IMR-90 (cell line): ENCODE results near the gene ERCC5. TPM values are rescaled to one million over a fixed set of nuclear protein-coding genes. Genes with fewer than 3 reads are reported as not detected.
A peak's percentile ranks its signal among the peaks of the same experiment; 100 is the strongest.

Experiments
- ATAC-seq: fragments of 200-7000 bp; cut with Tn5 transposase; 2 replicates; pipeline ENCODE4 v1.9.1; 2020; ENCODE audit warnings: low read depth, mild to moderate bottlenecking, moderate library complexity
- BruUV-seq: library from RNA; stranded (reverse); fragments of 400-500 nt; replicated peaks from 2 replicates; lab custom pipeline; 2021; lab: Mats Ljungman, UMichigan
- CTCF ChIA-PET: fragments of 300-600 bp; formaldehyde crosslinking; extraction: SDS; loops from one replicate; lab custom pipeline; 2021; ENCODE audit warnings: antibody characterized with exemption; lab: Yijun Ruan, JAX
- POLR2A ChIA-PET: fragments of 300-600 bp; sonication (Branson Sonifier 250); formaldehyde crosslinking; loops from one replicate; lab custom pipeline; 2022; ENCODE audit warnings: antibody characterized with exemption; ENCODE audit not compliant: unreplicated experiment; lab: Charles Lee
- DNase-seq: peaks from one replicate; pipeline ENCODE4 v3.0.0; 2013
- H2AFZ ChIP-seq: replicated peaks from 2 replicates; pipeline ENCODE3; 2013; ENCODE audit warnings: low read length, mild to moderate bottlenecking; ENCODE audit not compliant: poor library complexity
- H2AK5ac ChIP-seq: 2 replicates; pipeline ENCODE4 v1.6.1; 2013; ENCODE audit warnings: low read depth, low read length, inconsistent platforms
- H2AK9ac ChIP-seq: replicated peaks from 2 replicates; pipeline ENCODE3; 2013; ENCODE audit warnings: mild to moderate bottlenecking, low read depth, low read length, moderate library complexity; ENCODE audit not compliant: poor library complexity
- H2BK120ac ChIP-seq: 2 replicates; pipeline ENCODE4 v1.6.1; 2013; ENCODE audit warnings: low read depth, low read length, inconsistent platforms
- H2BK15ac ChIP-seq: 3 replicates; pipeline ENCODE4 v1.6.1; 2013; ENCODE audit warnings: low read depth, low read length, inconsistent platforms
- H2BK20ac ChIP-seq: 2 replicates; pipeline ENCODE4 v1.6.1; 2013; ENCODE audit warnings: low read depth, mild to moderate bottlenecking, inconsistent platforms, low read length, moderate library complexity
- H2BK5ac ChIP-seq: 2 replicates; pipeline ENCODE4 v1.6.1; 2013; ENCODE audit warnings: mild to moderate bottlenecking, low read depth, low read length, inconsistent platforms; ENCODE audit not compliant: poor library complexity, severe bottlenecking
- H3K14ac ChIP-seq: replicated peaks from 2 replicates; pipeline ENCODE4 v1.6.1; 2013; ENCODE audit warnings: low read depth, low read length, inconsistent platforms
- H3K18ac ChIP-seq: 2 replicates; pipeline ENCODE4 v1.6.1; 2013; ENCODE audit warnings: low read depth, low read length, control low read depth
- H3K23ac ChIP-seq: 2 replicates; pipeline ENCODE4 v1.6.1; 2013; ENCODE audit warnings: low read depth, low read length, inconsistent platforms
- H3K27ac ChIP-seq: 2 replicates; pipeline ENCODE4 v1.5.1; 2013; ENCODE audit warnings: mild to moderate bottlenecking, control low read depth, low read length; ENCODE audit not compliant: insufficient read depth
- H3K27me3 ChIP-seq: 2 replicates; pipeline ENCODE4 v1.6.1; 2013; ENCODE audit warnings: low read length; ENCODE audit not compliant: control insufficient read depth, insufficient read depth
- H3K36me3 ChIP-seq: 2 replicates; pipeline ENCODE4 v1.6.1; 2013; ENCODE audit warnings: low read length, mixed read lengths; ENCODE audit not compliant: control insufficient read depth, insufficient read depth
- H3K4ac ChIP-seq: 2 replicates; pipeline ENCODE4 v1.6.1; 2013; ENCODE audit warnings: low read depth, low read length, inconsistent platforms
- H3K4me1 ChIP-seq: 2 replicates; pipeline ENCODE4 v1.6.1; 2013; ENCODE audit warnings: low read length, mixed read lengths; ENCODE audit not compliant: control insufficient read depth, insufficient read depth
- H3K4me2 ChIP-seq: 2 replicates; pipeline ENCODE4 v1.6.1; 2013; ENCODE audit warnings: low read depth, mild to moderate bottlenecking, control low read depth, low read length, moderate library complexity
- H3K4me3 ChIP-seq: 2 replicates; pipeline ENCODE4 v1.5.1; 2013; ENCODE audit warnings: low read depth, mild to moderate bottlenecking, control low read depth, low read length, moderate library complexity; ENCODE audit not compliant: insufficient read depth
- H3K56ac ChIP-seq: 2 replicates; pipeline ENCODE4 v1.6.1; 2013; ENCODE audit warnings: low read length, inconsistent platforms; ENCODE audit not compliant: insufficient read depth; ENCODE audit errors: extremely low read depth
- H3K79me1 ChIP-seq, 2 experiments: 2 replicates each; pipeline ENCODE4 v1.6.1; 2013; ENCODE audit warnings: low read length in 2 of 2, inconsistent platforms in 1 of 2, low read depth in 1 of 2
- H3K9ac ChIP-seq: 2 replicates; pipeline ENCODE4 v1.6.1; 2013; ENCODE audit warnings: low read depth, low read length, control low read depth
- H3K9me1 ChIP-seq: 2 replicates; pipeline ENCODE4 v1.6.1; 2013; ENCODE audit warnings: low read length, inconsistent platforms; ENCODE audit not compliant: insufficient read depth
- H3K9me3 ChIP-seq: 2 replicates; pipeline ENCODE4 v1.6.1; 2013; ENCODE audit warnings: low read length; ENCODE audit not compliant: control insufficient read depth, insufficient read depth
- H4K20me1 ChIP-seq: 2 replicates; pipeline ENCODE4 v1.6.1; 2013; ENCODE audit warnings: low read length, inconsistent platforms; ENCODE audit not compliant: insufficient read depth
- H4K5ac ChIP-seq: 2 replicates; pipeline ENCODE4 v1.6.1; 2013; ENCODE audit warnings: mild to moderate bottlenecking, low read depth, low read length, control low read depth
- H4K8ac ChIP-seq, 2 experiments: 2 replicates each; pipeline ENCODE4 v1.6.1; 2013; ENCODE audit warnings: low read depth in 2 of 2, low read length in 2 of 2, control low read depth in 1 of 2, inconsistent platforms in 1 of 2
- H4K91ac ChIP-seq: 2 replicates; pipeline ENCODE4 v1.6.1; 2013; ENCODE audit warnings: low read depth, low read length, inconsistent platforms; ENCODE audit not compliant: insufficient read depth
- CEBPB ChIP-seq: IDR thresholded peaks from 2 replicates; pipeline ENCODE4 v1.6.1; 2012; ENCODE audit warnings: low read depth, low read length, improper control_type of control experiment
- ELK1 ChIP-seq: fragments of 150-350 bp; IDR thresholded peaks from 2 replicates; pipeline ENCODE4 v1.6.1; 2016; ENCODE audit warnings: low read depth, mild to moderate bottlenecking, low read length, moderate library complexity, borderline replicate concordance
- FOS ChIP-seq: fragments of 150-350 bp; IDR thresholded peaks from 2 replicates; pipeline ENCODE4 v1.6.1; 2016; ENCODE audit warnings: low read depth, low read length
- WGBS, 2 experiments: methylation state at CpG; one replicate each; pipeline versions ENCODE4 v1.1.5 to v1.1.7; 2013; ENCODE audit warnings: missing lambda C conversion rate in 2 of 2; ENCODE audit not compliant: insufficient read length in 1 of 2; ENCODE audit errors: extremely low coverage in 2 of 2; 5-methylcytosine and 5-hydroxymethylcytosine counted together
- dilution Hi-C: fragments of 300-500 bp; cut with HindIII; formaldehyde crosslinking; loops from one replicate; pipeline ENCODE4 v1.14.3; 2018; ENCODE audit warnings: low sequenced_read_pairs; ENCODE audit not compliant: unreplicated experiment
- in situ Hi-C: fragments of 300-500 bp; cut with MboI; formaldehyde crosslinking; loops from 3 replicates; pipeline ENCODE4 v1.14.3; 2019; ENCODE audit warnings: low sequenced_read_pairs, inconsistent platforms, mixed read lengths
- intact Hi-C: fragments of 100-400 bp; cut with micrococcal nuclease; formaldehyde crosslinking; loops from 2 replicates; pipeline ENCODE4 v1.10.0; 2022
- polyA plus RNA-seq, 3 experiments: library from polyadenylated mRNA; depleted of rRNA; stranded (reverse); fragments of >200 nt; gene quantifications; 2 replicates each; pipeline ENCODE4 v1.2.3, GENCODE V29; 2012; ENCODE audit warnings: low replicate concordance in 1 of 3
- total RNA-seq: library from RNA; depleted of rRNA; stranded (reverse); fragments of >200 nt; gene quantifications from 2 replicates; pipeline ENCODE4 v1.2.3, GENCODE V29; 2012
- TF ChIP-seq, protein P1 (sequence below): conservative IDR thresholded peaks from 2 replicates; pipeline ENCODE4 v1.5.1; 2012; ENCODE audit warnings: mild to moderate bottlenecking, low read depth, low read length, improper control_type of control experiment

The ERCC5 gene
- total and polyA plus RNA-seq, 2 of the 4 experiments (the other 2 are of a cell fraction), result 29.7 to 34.4 TPM

GRCh38 chr13:102907016-102907756 is 61.4 kb downstream of the ERCC5 start:
- H3K14ac ChIP-seq, result no peak overlapping the region
- no peaks in the 10 kb centered on the region for H3K9me1 ChIP-seq
- H3K56ac ChIP-seq, result no peak overlapping the region
- H2AK9ac ChIP-seq, result no peak overlapping the region
- H2AFZ ChIP-seq, result no peak overlapping the region
- in situ Hi-C loops (no loop called here), intact Hi-C loops (no loop called here), dilution Hi-C loops (no loop called here)
- no TSS peak for BruUV-seq
- H3K9me3 ChIP-seq, result no peaks in the 10 kb centered on the region
- H3K4me1 ChIP-seq, result no peaks in the 10 kb centered on the region
- no peaks in the 10 kb centered on the region for H4K20me1 ChIP-seq
- no peaks in the 10 kb centered on the region for H3K79me1 ChIP-seq
- CTCF ChIA-PET, result interaction anchor here (0.8 kb wide), 1 partner anchor 1410 kb away, joined by 5 read pairs; no protein-coding TSS in a partner anchor
- DNase-seq (no peak), ATAC-seq (peak; percentile 52)
- POLR2A ChIA-PET, result no interaction called here
- H3K23ac ChIP-seq, result no peak overlapping the region
- no peak overlapping the region for H4K5ac ChIP-seq
- H2BK20ac ChIP-seq, result no peak overlapping the region
- H4K91ac ChIP-seq, result no peak overlapping the region
- no peak overlapping the region for H2BK5ac ChIP-seq
- H4K8ac ChIP-seq, result no peak overlapping the region
- H3K4ac ChIP-seq, result no peak overlapping the region
- H2BK120ac ChIP-seq, result no peak overlapping the region
- no peak overlapping the region for H3K4me3 ChIP-seq
- no peaks in the 10 kb centered on the region; the same call in 1 of the 2 replicates for H3K27me3 ChIP-seq
- WGBS, 2 experiments, result no CpG with 5 or more reads among the region's 2 CpGs
- H2AK5ac ChIP-seq, result no peak overlapping the region
- no peak overlapping the region for H3K18ac ChIP-seq
- no peaks in the 10 kb centered on the region for H3K36me3 ChIP-seq
- H2BK15ac ChIP-seq, result no peak overlapping the region
- TF ChIP-seq FOS (no peak), CEBPB (peak; percentile 55), ELK1 (no peak)
- TF ChIP-seq, protein P1, sequence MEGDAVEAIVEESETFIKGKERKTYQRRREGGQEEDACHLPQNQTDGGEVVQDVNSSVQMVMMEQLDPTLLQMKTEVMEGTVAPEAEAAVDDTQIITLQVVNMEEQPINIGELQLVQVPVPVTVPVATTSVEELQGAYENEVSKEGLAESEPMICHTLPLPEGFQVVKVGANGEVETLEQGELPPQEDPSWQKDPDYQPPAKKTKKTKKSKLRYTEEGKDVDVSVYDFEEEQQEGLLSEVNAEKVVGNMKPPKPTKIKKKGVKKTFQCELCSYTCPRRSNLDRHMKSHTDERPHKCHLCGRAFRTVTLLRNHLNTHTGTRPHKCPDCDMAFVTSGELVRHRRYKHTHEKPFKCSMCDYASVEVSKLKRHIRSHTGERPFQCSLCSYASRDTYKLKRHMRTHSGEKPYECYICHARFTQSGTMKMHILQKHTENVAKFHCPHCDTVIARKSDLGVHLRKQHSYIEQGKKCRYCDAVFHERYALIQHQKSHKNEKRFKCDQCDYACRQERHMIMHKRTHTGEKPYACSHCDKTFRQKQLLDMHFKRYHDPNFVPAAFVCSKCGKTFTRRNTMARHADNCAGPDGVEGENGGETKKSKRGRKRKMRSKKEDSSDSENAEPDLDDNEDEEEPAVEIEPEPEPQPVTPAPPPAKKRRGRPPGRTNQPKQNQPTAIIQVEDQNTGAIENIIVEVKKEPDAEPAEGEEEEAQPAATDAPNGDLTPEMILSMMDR, result no peak
- no peak overlapping the region for H3K4me2 ChIP-seq
- no peak overlapping the region for H3K27ac ChIP-seq
- H3K9ac ChIP-seq, result no peak overlapping the region
